ENCODE results near the gene RAP1GAP2. TPM values are rescaled to one million over a fixed set of nuclear protein-coding genes. Genes with fewer than 3 reads are reported as not detected.

The RAP1GAP2 gene
- polyA plus RNA-seq, 1 of the 3 experiments (the other 2 are of a cell fraction) = 22.0 TPM

GRCh38 chr17:2855063-2855600, 58.9 kb downstream of the RAP1GAP2 start:
- CTCF ChIA-PET = interaction anchor here (0.7 to 12.7 kb wide), 11 partner anchors 8 to 155 kb away, joined by 3 to 238 read pairs (median 4); no protein-coding TSS in a partner anchor
- peak overlapping the region; percentile 69 to 76 for H3K4me3 ChIP-seq (ENCODE audit: low read depth in 2 of 2, low read length in 1 of 2)
- H4K20me1 ChIP-seq (ENCODE audit: insufficient read depth) = peaks cover 28% of the 10 kb centered on the region

DNA sequence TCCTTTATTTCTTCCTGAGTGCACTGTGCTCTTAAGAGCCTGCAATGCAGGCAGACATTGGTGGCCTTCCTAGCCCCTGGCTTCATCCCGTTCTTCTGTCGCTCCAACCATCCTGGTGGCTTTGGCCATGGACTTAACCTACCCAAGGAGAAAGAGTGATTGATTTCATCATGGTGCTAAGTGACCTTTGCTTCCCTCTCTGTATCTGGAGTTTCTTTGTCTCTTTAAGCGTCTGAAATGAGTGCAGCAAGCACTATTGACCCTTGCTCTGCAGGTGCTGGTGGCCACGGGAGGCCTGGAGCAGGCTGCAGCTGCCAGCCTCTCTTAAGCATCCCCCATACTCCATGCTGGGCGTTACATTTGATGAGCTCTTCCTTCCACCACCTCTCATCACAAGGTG, 60.5 kb downstream of the RAP1GAP2 start:
- H3F3A ChIP-seq (replicated peaks; ENCODE audit: insufficient read depth) = no peaks in the 10 kb centered on the region
- H3K9ac ChIP-seq = no peak overlapping the region
- H3K4me3 ChIP-seq (ENCODE audit: low read depth in 2 of 2, low read length in 1 of 2) = no peak overlapping the region
- CTCF ChIA-PET = interaction anchor here (0.7 to 2.1 kb wide), 3 partner anchors 8 to 73 kb away, joined by 3 to 11 read pairs (median 7); no protein-coding TSS in a partner anchor
- H3K9me3 ChIP-seq = no peaks in the 10 kb centered on the region
- no peaks in the 10 kb centered on the region for H3K36me3 ChIP-seq (replicated peaks in 1 of 2; ENCODE audit: control insufficient read depth in 1 of 2, insufficient read depth in 2 of 2, low read length in 1 of 2)
- 93% methylated on average over 5 of the region's 5 CpGs for WGBS (ENCODE audit: low lambda C conversion rate)
- DNase-seq = no peak
- no peaks in the 10 kb centered on the region for H3K9me2 ChIP-seq
- H3K27me3 ChIP-seq (ENCODE audit: insufficient read depth) = no peaks in the 10 kb centered on the region
- H2AFZ ChIP-seq (ENCODE audit: low read depth) = no peak overlapping the region
- no peak overlapping the region; a peak in 1 of 4 replicates for H3K27ac ChIP-seq (ENCODE audit: low read depth in 2 of 2, low read length in 1 of 2)
- H3K79me2 ChIP-seq (ENCODE audit: insufficient read depth) = peaks cover 79% of the 10 kb centered on the region
- no peak for TF ChIP-seq GABPA (IDR thresholded peaks at IDR 0.05; ENCODE audit: low read depth)
- no peak for TF ChIP-seq EZH2phosphoT487 (IDR thresholded peaks at IDR 0.05; ENCODE audit: borderline replicate concordance, low read depth)
- no peak for TF ChIP-seq CHD2 (IDR thresholded peaks at IDR 0.05; ENCODE audit: low read length, partially characterized antibody)
- no peak for TF ChIP-seq FOXM1 (IDR thresholded peaks at IDR 0.05; ENCODE audit: low read depth)
- no peak for TF ChIP-seq TCF12 (IDR thresholded peaks at IDR 0.05)
- peaks cover 37% of the 10 kb centered on the region for H4K20me1 ChIP-seq (ENCODE audit: insufficient read depth)
- peaks cover 4 to 34% of the 10 kb centered on the region in 2 experiments; a peak in 2 of 4 replicates for H3K4me1 ChIP-seq (ENCODE audit: control insufficient read depth in 1 of 2, insufficient read depth in 2 of 2, low read depth in 1 of 2, low read length in 1 of 2)
- POLR2A ChIA-PET = interaction anchor here (1.1 kb wide), 1 partner anchor 45 kb away, joined by 3 read pairs; no protein-coding TSS in a partner anchor
- no peak overlapping the region; the same call in 1 of the 2 replicates for H3K4me2 ChIP-seq

More at GRCh38 chr17:2855063-2855600, 58.9 kb downstream of the RAP1GAP2 start:
- WGBS (ENCODE audit: low lambda C conversion rate) = 41% methylated on average over 8 of the region's 8 CpGs
- H3K4me2 ChIP-seq = peak overlapping the region; percentile 88
- no peak for DNase-seq
- H3F3A ChIP-seq (replicated peaks; ENCODE audit: insufficient read depth) = peaks cover 4% of the 10 kb centered on the region
- peaks cover 4 to 35% of the 10 kb centered on the region in 2 experiments; a peak in 2 of 4 replicates for H3K4me1 ChIP-seq (ENCODE audit: control insufficient read depth in 1 of 2, insufficient read depth in 2 of 2, low read depth in 1 of 2, low read length in 1 of 2)
- no peak for TF ChIP-seq RXRA (IDR thresholded peaks at IDR 0.05; ENCODE audit: borderline replicate concordance, low read depth)
- no peak for TF ChIP-seq RCOR1 (IDR thresholded peaks at IDR 0.05; ENCODE audit: low read length)
- no peak for TF ChIP-seq FOXM1 (IDR thresholded peaks at IDR 0.05; ENCODE audit: low read depth)
- no peak for TF ChIP-seq IRF3 (IDR thresholded peaks at IDR 0.05; ENCODE audit: low read depth, low read length)
- TF ChIP-seq, protein P1, sequence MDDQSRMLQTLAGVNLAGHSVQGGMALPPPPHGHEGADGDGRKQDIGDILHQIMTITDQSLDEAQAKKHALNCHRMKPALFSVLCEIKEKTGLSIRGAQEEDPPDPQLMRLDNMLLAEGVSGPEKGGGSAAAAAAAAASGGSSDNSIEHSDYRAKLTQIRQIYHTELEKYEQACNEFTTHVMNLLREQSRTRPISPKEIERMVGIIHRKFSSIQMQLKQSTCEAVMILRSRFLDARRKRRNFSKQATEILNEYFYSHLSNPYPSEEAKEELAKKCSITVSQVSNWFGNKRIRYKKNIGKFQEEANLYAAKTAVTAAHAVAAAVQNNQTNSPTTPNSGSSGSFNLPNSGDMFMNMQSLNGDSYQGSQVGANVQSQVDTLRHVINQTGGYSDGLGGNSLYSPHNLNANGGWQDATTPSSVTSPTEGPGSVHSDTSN (IDR thresholded peaks at IDR 0.05) = no peak
- TF ChIP-seq RAD21 (IDR thresholded peaks at IDR 0.05; ENCODE audit: low read length) = no peak
- no peak for TF ChIP-seq FOXJ3 (CRISPR knock-in tag; IDR thresholded peaks at IDR 0.05)
- TF ChIP-seq, protein P2, sequence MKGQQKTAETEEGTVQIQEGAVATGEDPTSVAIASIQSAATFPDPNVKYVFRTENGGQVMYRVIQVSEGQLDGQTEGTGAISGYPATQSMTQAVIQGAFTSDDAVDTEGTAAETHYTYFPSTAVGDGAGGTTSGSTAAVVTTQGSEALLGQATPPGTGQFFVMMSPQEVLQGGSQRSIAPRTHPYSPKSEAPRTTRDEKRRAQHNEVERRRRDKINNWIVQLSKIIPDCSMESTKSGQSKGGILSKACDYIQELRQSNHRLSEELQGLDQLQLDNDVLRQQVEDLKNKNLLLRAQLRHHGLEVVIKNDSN (IDR thresholded peaks at IDR 0.05; ENCODE audit: borderline replicate concordance, low read depth) = no peak
- TF ChIP-seq ELF1 (IDR thresholded peaks at IDR 0.05) = no peak
- no peak for TF ChIP-seq TCF12 (IDR thresholded peaks at IDR 0.05)
- no peak; the same call in 1 of the 2 replicates for TF ChIP-seq NFIC (IDR thresholded peaks at IDR 0.05; ENCODE audit: borderline replicate concordance)
- TF ChIP-seq FOSL2 (IDR thresholded peaks at IDR 0.05; ENCODE audit: borderline replicate concordance, low read depth) = no peak
- H3K27me3 ChIP-seq (ENCODE audit: insufficient read depth) = no peaks in the 10 kb centered on the region
- no peaks in the 10 kb centered on the region for H3K9me2 ChIP-seq
- H2AFZ ChIP-seq (ENCODE audit: low read depth) = no peak overlapping the region
- POLR2A ChIA-PET = interaction anchor here (0.6 to 5.8 kb wide), 11 partner anchors 8 to 158 kb away, joined by 3 to 69 read pairs (median 4); no protein-coding TSS in a partner anchor
- peak overlapping the region; percentile 78 for H3K9ac ChIP-seq
- peaks cover 63% of the 10 kb centered on the region for H3K79me2 ChIP-seq (ENCODE audit: insufficient read depth)
- no peaks in the 10 kb centered on the region for H3K9me3 ChIP-seq
- H3K36me3 ChIP-seq (replicated peaks in 1 of 2; ENCODE audit: control insufficient read depth in 1 of 2, insufficient read depth in 2 of 2, low read length in 1 of 2) = no peaks in the 10 kb centered on the region
- peak overlapping the region; percentile 34 to 90; a peak in 3 of 4 replicates for H3K27ac ChIP-seq (ENCODE audit: low read depth in 2 of 2, low read length in 1 of 2)

Measured in SK-N-SH (cell line).